ENCODE data around the gene PROZ.

Gene PROZ

GRCh38 chr13:113182046-113182445 is 23.6 kb downstream of the PROZ start:
- no peak for DNase-seq

DNA sequence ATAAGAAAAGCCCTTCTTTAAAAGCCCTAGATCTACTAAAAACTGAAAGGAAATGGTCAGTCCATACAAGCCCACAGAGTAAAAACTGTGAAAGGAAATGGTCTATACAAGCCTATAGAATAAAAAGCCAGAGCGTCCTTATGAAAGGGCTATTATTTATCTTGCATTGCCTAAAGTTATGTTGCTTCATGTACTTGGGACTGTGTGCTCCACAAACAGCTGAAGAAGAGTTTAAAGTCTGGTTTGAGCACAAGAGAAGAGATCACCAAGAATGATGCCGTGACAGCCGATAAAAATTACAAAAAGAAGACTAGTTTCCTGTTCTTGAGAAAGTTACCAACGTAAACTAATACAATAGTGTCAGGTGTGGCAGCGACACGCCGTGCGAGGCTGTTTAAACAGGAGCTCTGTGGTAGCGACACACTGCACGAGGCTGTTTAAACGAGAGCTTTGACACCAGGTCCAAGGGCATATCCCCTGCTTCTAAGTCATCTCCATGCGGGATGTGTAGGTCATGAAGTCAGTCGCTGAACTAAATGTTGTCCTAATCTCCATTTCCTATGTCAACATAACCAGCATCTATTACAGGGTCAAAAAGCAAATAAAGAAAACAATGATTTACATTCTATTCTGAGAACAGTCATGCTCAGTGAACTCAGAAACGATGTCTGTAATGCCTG is 25.1 kb downstream of the PROZ start:
- DNase-seq, result no peak

- DNase-seq, result no peak
Measured at GRCh38 chr13:113184568-113185440, 26.4 kb downstream of the PROZ start.

DNA sequence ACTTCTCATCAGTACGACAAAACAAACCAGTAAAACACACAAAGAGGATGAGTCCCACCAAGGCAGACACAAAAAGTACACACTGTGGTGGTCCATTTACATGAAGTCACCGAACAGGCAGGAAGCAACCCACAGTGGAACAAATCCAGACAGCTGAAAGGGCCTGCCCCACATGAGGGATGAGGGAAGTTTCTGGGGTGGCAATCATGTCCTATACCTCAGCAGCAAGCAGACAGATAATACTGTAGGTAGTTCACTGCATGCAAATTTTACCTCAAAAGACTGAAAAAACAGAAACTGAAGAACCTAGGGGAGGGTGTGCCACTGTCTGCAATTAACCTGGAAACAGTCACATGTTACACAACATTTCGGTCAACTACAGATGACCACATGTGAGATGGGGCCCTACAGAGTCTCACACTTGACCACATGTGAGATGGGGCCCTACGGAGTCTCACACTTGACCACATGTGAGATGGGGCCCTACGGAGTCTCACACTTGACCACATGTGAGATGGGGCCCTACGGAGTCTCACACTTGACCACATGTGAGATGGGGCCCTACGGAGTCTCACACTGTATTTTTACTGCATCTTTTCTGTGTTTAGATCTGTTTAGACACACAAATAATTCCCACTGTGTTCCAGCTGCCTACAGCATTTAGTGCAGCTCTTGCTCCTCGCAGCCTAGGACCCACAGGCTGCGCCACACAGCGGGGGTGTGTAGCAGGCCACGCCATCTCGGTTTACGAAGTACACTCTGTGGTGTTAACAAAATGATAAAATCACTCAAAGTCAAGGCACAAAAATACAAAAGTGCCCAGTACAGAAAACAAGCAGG is 27.8 kb downstream of the PROZ start:
- DNase-seq, result no peak

- no peak for DNase-seq
Measured at GRCh38 chr13:113187263-113187669, 28.8 kb downstream of the PROZ start.

- DNase-seq, result no peak
Measured at GRCh38 chr13:113187883-113188665, 29.6 kb downstream of the PROZ start.

- no peak for DNase-seq
Measured at GRCh38 chr13:113190181-113190580, 31.7 kb downstream of the PROZ start.

GRCh38 chr13:113192279-113192678 is 33.8 kb downstream of the PROZ start:
- DNase-seq, result no peak

- no peak for DNase-seq
Measured at GRCh38 chr13:113192902-113193301, 34.5 kb downstream of the PROZ start.

GRCh38 chr13:113195360-113195759 is 36.9 kb downstream of the PROZ start:
- no peak for DNase-seq

DNA sequence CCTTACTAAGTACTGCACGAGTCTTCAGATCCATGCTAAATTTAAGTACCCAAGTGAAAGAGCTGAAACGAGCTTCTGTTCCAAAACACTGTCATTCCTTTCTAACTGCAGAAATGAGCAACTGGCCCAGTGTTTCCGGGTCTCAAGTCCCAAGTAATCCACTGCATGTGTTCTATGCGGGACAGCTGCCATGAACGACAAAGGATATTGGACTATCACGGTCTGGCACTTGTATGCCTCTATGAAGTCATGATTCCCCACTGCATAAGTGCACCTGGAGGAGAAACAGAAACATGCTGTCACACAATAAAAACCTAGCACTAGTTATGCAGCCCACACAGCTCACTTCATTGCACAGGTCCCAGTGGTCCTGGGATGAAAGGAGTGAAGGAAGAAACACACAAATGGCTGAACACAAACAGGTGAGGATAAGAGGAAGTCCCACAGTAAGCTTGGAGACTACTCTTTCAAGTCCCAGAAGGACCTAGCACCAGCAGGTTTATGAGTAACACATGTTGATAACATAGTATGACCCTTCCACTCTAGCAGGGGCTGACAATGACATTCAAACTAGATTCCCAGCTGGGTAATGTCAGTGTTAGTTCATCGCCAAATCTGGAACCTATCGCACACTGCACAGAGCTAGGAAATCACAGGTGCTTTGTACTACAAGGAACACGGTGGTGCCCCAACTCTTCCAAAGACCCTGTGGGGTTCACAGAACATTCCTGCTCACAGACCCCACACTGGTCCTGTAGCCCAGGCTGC is 38.7 kb downstream of the PROZ start:
- no peak for DNase-seq

DNA sequence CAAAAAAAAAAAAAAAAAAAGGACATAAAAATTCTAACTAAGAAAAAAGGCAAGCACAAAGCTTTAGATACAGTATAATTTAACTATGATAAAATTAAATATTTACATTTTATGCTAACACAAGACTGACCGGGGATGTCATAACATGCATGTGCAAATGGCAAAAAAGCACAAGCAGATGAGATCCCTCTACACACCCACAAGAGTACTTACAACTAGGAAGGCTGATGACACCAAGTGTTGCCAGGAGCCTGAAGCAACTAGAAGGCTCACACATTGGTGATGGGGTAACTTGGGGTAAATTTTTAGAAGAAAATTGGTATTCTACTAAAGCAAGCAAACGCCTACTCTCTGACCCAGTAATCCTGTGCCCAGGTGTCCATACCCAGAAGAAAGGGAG is 43.4 kb downstream of the PROZ start:
- DNase-seq, result no peak

- DNase-seq, result no peak
Measured at GRCh38 chr13:113202912-113203311, 44.5 kb downstream of the PROZ start.

GRCh38 chr13:113203507-113204377 is 45.3 kb downstream of the PROZ start:
- DNase-seq, result no peak

DNA sequence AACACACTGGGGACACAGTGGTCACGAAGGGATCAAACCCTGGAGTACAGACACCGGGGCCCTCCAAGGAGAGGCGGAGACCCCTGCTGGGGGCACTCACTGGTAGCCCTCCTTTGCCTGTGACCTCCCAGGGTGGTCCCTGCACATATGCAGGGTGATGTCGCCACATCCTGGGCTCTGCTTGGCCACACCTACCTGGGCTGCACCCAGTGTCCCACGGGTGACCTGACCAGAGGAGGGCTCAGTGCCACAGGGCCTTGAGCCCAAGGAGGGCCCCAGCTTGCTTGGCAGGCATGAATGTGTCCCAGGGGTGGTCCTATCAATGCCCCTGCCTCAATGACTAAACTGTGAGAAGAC is 45.9 kb downstream of the PROZ start:
- DNase-seq, result no peak

GRCh38 chr13:113205428-113205931 is 47.0 kb downstream of the PROZ start:
- no peak for DNase-seq

DNA sequence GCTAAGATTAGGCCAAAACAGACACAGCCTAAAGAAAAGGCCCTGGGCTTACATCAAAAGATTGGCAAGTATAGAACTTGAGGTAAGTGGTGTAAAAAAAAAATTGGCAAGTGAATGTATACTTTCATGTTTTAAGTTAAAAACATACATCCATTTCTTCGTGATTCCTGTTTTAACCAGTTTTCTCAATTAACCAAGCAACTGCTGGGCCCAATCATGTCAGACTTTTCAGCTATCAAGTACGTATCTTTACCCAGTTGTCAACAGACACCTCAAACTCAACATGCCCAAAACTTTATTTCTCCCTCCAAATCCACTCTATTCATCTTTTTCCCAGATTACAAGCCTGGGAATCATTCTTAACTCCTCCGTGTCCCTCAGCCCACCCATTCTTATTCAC is 49.0 kb downstream of the PROZ start:
- DNase-seq, result no peak

GRCh38 chr13:113207890-113208420 is 49.5 kb downstream of the PROZ start:
- DNase-seq, result no peak

DNA sequence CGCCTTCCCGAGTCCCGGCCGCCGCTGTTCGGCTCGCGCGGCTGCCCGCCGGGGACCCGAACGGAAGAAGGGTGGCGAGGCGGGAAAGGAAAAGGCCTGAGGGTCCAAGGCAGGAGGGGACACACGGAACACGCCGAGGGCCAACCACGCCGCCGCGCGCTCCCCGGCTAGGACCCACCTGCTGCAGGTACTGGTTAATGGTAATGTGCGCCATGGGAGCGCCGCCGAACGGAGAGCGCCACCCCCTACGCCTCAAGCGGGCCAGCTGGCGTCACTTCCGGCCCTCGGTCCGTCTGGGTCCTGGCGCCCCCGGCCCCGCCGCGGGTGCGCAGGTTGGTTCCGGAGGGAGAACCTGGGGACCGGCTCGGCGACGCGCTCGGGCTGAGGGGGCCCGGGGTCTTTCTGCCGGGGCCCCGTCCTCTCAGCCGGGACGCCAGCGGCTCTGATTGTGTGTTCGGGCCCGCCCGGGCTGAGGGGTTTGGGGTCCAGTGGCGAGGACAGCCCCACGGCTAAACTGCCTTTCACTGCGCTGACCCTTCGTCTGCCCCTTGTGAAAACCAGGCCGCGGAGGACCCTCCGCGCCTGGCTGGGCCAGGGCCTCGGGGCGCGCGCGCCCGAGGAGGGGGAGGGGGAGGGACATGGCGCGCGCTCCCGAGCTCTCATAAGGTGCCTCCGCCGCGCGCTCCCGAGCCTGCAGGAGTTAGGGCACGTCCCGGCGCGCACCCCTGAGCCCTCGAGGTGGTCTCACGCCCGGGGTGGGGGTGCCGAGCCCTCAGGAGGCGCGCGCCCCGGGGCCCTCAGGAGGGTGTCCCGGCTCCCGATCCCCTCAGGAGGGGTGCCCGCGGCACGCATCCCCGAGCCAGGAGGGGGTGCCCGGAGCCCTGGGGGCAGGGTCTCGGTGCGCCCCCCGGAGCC is 50.2 kb downstream of the PROZ start, which contains the start of gene PCID2:
TSS of gene PCID2 (minus strand) at position 249 of the 915 bp plus-strand sequence. CDS start at position 214, 35 bp downstream.
- peak; percentile 86 for DNase-seq
